Suppressor macrophage treated with lipopolysaccharide for 4 hours (primary cell): ENCODE data around the gene UACA.
"Not testable (repeated sequence)": the region's sequence is repeated elsewhere in the genome, so short reads cannot be mapped to it uniquely, and the experiment has no call there.

ENCODE experiments used
- DNase-seq: peaks from one replicate; pipeline ENCODE4 v3.0.0-alpha.2; 2020

UACA gene, protein sequence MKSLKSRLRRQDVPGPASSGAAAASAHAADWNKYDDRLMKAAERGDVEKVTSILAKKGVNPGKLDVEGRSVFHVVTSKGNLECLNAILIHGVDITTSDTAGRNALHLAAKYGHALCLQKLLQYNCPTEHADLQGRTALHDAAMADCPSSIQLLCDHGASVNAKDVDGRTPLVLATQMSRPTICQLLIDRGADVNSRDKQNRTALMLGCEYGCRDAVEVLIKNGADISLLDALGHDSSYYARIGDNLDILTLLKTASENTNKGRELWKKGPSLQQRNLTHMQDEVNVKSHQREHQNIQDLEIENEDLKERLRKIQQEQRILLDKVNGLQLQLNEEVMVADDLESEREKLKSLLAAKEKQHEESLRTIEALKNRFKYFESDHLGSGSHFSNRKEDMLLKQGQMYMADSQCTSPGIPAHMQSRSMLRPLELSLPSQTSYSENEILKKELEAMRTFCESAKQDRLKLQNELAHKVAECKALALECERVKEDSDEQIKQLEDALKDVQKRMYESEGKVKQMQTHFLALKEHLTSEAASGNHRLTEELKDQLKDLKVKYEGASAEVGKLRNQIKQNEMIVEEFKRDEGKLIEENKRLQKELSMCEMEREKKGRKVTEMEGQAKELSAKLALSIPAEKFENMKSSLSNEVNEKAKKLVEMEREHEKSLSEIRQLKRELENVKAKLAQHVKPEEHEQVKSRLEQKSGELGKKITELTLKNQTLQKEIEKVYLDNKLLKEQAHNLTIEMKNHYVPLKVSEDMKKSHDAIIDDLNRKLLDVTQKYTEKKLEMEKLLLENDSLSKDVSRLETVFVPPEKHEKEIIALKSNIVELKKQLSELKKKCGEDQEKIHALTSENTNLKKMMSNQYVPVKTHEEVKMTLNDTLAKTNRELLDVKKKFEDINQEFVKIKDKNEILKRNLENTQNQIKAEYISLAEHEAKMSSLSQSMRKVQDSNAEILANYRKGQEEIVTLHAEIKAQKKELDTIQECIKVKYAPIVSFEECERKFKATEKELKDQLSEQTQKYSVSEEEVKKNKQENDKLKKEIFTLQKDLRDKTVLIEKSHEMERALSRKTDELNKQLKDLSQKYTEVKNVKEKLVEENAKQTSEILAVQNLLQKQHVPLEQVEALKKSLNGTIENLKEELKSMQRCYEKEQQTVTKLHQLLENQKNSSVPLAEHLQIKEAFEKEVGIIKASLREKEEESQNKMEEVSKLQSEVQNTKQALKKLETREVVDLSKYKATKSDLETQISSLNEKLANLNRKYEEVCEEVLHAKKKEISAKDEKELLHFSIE (N-terminal part only)

DNA sequence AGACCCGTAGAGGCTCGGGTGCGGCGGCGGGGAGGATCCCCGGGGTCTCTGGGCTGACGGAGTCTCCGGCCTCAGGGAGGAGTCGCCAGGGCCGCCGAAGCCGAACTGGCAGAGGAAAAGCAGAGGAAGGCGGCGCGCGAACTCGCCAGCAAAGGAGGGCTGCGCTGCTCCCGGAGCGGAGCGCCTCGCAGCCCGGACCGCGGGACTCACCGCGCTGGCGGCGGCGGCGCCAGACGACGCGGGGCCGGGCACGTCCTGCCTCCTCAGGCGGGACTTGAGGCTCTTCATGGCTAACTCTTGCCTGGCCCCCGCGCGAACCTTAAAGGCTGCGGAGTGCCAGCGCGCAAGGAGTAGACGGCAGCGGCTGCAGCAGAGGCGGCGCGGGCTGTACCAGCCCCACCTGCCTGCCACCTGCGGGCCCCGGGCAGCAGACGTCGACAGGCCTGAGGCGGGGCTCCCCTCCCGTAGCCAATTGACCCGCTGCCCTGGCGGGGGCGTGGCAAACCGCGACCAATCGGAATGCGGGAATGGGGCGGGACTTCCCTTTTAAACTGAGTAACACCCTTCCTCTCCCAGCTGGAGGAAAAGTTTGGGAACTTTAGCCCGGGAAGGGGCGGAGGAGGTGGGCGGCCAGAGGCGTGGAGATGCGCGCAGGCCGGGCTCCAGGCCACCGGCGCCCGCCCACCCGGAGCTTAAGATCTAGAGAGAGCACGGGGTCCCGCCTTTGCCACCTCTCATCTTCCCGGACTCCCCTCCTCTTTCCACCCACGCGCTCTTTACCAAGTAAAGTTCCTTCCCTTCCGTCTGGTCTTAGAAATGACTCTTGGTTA lies at the start of gene UACA:
Gene UACA, minus strand, starts transcription at position 439 of the 830 bp plus-strand sequence. Its CDS starts 151 bp downstream, at position 288.
- peak; percentile 92 for DNase-seq

DNA sequence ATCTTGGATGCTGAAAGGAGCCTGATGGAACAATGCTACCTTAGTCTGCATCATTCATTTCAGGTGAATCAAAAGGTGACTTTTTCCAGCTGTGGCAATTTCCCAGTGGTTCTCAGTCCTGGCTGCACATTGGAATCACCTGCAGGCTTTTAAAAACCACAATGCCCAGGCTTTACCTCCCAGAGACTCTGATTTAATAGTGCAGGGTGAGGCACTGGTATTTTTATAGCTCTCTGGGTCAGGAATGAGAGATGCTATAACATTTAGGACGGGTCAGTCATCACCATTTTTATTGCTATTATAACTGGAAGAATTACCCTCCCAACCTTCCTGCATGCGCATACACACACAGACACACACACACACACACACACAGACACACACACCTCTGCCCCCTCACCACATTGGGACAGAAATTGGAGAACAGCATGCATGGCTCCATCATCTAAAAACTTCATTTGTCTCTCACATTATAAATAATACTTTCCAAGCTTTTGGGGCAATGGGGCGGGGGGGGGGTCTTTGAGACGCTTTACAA lies 49.5 kb upstream of the UACA start:
- DNase-seq: no peak

DNA sequence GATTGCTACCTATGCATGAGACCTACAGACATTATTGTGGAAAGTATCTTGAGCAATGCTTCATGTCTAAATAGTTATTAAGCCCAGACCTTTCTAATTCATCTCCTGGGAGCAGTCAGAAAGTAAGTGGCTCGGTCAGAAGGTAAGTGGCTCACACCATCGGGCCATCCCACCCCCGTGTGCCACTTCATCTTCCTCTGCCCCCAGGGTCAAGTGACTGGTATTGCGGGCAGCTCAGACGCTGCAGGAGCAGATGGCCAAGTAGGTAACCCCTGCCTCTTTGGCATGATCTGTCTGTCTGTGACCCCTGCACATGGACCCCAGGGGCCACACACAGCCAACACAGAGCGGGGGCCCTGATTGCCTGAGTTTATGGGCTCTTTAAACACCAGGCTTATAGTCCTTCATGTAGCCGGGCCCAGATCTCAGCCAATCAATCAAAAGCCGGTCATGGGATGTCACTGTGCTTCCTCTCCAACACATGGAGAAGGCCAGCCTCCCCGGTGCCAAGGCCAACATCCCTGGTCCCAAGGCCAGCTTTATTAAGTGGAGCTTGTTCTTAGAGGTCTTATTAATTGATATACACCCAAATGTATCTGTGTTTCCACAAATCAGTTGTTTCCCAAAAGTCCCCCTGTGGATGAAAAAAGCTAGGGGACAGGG lies 47.7 kb upstream of the UACA start:
- no peak for DNase-seq

DNA sequence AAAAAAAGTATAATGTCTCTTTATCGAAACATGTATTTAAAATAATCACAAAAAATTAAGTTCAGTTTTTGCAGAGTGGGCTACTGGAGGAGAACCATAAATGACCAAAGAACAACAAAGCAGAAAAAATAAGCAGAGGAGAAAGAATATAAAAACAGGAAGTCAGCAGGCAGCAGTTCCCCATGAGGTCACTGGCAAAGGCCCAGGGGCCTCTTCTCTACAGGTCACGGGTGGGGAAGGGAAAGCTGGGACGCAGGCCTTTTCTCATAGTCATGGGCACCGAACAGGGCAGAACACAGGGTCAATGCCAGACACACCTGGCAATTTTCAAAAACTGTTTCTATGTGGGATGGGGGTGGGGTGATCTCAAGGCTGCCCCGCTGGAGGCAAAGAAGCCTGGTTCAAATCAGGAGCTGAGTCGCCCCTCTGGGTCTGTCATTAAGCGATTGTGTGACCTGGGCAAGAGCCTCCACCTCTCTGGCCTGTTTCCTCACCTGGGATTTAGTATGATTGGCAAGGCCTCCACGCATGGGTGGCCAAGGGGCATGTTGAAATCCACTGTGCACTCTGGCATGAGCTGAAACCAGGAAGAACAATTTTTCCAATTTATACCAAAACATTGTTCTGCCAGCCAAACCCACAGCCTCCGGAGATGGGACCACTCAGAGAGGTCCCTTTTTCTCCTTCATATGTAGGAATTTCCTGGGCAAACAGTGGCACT lies 43.8 kb upstream of the UACA start:
- peak; percentile 80 for DNase-seq

DNA sequence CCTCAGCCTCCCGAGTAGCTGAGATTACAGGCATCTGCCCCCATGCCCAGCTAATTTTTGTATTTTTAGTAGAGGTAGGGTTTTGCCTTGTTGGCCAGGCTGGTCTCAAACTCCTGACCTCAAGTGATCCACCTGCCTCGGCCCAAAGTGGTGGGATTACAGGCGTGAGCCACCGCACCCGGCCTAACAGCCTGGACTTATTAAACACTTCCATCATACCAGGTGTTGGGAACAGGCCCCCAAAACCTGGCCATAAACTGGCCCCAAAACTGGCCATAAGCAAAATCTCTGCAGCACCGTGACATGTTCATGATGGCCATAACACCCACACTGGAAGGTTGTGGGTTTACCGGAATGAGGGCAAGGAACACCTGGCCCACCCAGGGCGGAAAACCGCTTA lies 41.0 kb upstream of the UACA start:
- not testable (repeated sequence) for DNase-seq

DNA sequence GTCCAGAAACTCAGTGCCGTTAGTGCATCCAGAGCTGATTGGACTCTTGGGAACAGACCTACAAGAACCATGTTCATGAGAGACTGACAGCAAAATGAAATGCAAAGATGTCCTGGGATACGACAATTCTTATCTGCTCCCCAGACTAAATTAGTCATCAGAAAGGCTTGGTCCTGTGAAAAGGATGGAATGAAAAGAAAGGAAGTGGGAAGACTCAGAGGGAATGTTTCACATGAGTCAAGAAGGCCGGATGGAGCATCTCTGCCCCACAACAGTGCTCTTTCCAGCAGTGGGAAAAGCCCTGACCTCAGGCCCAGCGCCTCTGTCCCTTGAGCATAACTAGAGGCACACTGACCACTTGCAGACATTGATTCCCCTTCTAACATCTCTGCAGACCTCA lies 39.3 kb upstream of the UACA start:
- no peak for DNase-seq

DNA sequence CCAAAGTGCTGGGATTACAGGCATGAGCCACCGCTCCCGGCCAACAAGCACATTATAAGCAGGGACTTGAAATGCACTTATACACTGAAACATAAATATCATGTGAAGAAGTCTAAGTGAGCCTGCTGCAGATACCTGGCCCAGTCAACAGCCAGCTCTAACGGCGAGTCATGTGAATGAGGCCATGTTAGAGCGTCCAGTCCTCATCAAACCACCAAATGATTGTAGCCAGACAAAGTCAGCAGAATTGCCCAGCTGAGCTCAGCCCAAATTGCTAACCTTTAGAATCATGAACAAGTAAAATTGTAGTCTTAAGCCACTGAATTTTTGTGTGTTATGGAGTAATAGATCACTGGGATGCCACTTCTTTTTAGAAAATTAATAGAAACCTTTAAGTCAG lies 37.8 kb upstream of the UACA start:
- no peak for DNase-seq

DNA sequence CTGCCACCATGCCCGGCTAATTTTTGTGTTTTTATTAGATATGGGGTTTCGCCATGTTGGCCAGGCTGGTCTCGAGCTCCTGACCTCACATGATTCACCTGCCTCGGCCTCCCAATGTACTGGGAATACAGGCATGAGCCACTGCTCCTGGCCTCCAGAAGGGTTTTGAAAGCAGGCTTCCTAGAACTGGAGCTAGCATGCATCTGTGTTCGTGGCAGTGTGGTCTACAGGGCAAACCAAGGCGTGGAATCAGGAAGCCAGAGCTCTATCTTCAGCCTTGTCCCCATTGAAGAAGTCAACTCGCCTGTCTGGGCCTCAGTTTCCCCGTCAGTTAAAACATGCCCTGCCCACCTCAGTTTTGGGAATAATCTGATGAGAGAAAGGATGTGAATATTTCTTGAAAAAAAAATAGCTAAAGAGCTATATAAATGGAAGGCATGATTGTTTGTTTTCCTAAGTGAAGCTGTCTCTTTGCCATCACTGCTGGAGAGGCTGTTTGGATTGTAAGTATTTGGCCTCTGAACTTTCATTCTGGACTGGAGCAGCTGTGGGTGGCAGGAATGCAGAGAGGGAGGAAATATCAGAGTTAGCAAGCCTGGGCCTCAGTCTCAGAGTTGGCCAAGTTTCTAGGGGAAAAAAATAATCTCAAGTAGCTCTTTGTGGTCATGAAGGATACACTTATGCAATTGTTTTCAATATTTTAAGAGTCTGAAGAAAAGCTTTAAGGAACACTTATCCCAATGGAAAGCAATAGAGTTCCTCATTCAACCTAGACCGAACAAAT lies 36.5 kb upstream of the UACA start:
- no peak for DNase-seq

DNA sequence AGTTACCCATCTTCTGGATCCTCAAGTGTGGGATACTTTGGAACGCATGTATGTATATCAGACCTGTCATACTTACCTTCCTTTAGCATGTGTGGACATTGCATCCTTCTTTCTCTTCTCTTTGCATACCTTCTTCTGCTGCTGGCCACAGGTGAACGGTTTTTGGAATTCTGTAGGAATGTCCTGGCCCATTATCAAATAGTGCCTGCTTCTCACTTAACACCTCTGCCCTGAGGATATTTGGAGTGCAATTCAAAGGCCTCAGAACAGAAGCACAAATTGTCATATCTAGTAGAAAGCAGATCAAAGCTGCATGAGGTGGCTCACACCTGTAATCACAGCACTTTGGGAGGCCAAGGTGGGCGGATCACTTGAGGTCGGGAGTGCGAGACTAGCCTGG lies 34.1 kb upstream of the UACA start:
- DNase-seq: no peak

DNA sequence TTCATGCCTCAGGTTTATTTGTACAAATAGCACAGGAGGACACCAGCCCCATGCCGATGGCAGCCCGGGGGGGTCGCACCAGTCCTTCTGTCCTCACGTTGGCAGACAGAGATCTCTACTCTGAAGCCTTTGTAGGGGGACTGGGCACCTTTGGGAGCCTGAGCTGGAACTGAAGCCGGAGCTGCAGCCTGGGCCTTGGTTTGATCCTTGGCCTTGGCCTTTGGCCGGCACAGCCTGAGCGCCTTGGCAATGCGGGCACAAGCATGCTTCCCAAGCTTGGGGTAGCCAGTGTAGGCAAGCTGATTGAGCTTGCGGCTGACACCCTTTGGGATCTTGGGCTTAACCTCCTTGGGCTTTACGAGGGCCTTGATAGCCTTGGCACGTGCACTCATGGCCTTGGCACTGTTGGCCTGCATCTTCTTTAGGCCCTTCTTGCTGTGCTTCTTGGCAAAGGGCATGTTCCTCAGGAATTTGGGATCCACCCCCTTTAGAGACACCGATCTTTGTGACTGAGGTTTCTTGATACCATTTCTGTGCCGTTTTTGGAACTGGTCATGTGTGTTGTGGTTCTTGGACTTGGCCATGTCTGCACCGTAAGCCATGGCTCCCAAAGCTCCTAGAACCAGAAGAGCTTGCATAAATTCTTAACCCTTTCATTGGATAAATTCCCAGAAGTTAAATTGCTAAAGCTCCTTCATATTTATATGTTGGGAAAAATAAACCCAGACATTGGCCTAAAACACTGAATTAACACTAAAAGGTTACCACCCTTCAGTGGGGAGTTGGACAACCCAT lies 33.4 kb upstream of the UACA start:
- DNase-seq: no peak

DNA sequence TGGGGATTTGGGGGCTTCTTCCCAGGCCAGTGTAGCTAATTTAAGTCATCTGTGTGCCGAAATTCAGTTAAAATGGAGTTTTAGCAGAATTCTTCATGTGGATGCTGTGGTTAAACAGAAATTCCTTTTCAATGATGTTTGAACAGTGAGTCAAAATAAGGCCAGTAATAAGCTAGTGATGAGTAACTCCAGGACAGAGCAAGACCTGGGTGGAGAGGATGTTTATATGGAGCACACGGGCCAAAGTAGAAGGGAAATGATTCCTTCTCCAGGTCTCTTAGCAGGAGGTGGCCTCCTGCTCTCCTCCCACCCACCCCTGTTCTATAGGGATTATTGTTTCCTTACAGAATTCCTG lies 31.9 kb upstream of the UACA start:
- no peak for DNase-seq

DNA sequence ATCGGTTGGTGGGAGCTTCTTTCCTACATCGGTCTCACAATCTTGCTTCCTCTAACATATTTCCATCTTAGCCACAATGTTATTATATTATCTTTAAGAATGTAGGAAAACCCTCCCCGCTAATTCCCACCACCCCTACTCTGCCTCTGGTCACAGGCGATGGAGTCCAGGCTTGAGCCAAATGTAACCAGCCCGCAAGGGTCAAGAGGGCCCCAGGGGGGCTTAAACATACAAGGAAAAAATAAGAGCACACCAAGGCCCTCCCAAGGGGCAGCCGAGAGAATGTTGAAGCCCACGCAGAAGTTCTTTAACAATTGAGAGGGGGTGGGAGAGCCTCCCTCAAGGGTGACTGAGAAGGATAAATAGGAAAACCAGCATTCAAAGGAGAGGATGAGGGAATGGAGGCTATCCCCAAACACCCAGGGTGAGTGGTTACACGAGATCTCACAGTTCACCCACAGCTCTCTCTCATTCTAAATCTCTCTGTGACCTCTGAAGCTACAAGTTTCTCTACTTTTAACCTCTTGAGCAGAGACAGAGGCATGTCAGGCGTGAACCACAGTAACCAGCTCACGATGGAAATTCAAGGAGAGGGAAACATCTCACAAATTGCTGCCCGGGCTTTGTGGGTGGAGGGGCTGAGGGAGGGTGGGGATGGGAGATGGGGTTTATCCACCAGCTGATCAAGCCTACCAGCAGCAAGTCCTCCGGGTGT lies 31.4 kb upstream of the UACA start:
- DNase-seq: no peak

DNA sequence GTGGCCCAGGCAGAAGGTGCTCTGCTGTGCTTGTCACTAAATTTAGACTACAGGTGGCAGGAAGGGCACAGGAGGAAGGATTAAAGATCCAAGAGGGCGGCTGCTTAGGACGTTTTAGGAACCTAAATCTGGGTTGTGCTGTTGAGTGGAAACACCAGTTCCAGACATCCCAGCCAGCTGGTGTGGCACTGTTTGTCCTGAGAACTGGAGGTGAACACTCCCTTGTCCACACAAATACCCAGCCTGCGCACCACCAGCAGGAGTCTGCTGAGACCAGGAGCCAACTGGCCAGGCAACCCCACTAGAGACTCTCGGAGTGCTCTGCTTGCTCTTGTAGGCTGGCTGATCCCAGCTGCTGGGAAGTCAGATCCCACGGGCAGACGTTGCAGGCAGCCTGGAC lies 30.3 kb upstream of the UACA start:
- no peak for DNase-seq

DNA sequence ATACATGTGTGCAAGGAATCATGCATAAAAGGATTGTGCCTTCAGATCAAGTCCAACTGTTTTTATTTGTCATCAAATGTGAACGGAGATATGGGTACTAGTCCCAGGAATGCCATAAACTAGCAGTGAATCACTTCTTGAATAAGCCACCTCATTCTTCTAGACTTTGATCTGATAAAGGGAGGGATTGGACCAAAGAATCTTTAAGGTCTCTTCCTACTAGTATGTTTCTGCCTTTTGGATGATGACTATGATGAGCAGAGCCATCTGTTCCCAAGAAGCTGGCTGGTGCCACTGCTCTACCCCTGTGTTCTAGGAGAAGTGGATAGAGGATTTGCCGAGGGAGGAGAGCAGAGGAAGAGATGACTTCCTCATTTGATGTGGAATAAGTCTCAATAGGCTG lies 28.8 kb upstream of the UACA start:
- DNase-seq: no peak

DNA sequence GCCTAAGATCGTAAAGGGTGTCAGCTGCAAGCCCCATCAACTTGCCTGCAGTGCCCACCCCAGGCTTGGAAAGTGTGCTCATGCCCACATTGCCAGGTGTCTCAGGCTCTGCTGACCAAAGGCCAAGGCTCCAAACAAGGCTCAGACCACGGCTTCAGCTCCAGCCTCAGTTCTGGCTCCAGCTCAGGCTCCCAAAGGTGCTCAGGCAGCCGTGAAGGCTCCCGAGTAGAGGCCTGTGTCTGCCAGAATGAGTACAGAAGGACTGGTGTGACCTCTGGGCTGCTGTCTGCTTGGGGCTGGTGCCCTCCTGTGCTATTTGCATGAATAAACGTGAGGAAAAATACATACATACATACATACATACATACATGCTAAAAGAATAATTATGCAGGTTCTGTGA lies 27.9 kb upstream of the UACA start:
- no peak for DNase-seq

DNA sequence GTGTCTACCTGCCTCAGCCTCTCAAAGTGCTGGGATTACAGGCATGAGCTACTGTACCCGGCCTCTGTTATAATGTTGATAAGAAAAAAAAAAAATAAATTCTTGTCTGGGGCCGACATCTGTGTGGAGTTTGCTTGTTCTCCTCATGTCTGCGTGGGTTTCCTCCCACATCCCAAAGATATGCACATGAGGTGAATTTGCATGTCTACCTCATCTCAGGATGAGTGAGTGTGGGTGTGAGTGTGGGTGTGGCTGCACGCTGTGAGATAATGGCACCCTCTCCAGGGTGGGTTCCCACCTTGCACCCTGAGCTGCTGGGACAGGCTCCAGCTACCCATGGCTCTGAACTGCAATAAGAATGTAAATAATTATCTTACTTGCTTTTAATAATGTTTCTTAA lies 25.9 kb upstream of the UACA start:
- no peak for DNase-seq

DNA sequence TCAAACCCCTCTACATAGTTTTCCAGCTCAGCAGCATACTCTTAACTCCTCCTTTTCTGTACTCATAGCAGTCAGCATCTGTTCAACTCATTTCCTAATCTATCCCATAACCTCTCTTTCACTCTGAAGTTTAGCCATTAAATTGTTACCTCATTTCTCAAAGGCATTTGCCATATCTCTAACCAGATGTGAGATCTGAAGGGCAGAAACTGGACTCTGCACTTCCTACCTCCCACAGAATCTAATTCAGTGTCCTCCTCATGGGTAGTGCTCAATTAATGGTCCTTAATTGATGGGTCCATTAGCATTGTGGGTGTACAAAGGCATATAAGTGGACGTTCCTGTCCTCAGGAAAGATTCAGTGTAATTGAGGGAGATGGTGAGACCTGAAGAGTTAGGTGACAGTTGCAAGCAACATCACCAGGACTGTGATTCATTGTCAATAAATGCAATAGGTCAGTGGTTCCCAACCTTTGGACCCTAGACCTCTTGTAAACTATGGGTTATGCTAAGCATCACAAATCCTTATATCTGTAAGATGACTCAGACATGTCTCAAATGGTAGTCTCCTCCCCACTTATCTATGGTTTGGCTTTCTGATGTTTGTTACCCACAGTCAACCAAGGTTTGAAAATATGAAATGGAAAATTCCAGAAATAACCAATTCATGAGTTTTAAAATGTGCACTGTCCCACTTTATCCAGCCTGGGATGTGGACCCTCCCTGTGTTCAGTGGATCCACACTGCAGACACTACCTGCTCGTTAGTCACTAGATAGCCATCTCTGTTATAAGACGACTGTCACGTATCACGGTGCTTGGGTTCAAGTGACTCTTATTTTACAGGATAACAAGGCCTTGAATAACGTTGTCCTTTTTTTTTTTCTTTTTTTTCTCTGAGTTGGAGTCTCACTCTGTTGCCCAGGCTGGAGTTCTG lies 25.0 kb upstream of the UACA start:
- no peak for DNase-seq
